Fibroblast of skin of abdomen (primary cell): ENCODE measurements around the gene HENMT1. TPM values are rescaled to one million over a fixed set of nuclear protein-coding genes. Genes with fewer than 3 reads are reported as not detected.
"Not testable (repeated sequence)": the region's sequence is repeated elsewhere in the genome, so short reads cannot be mapped to it uniquely, and the experiment has no call there.

ENCODE experiments used
- DNase-seq: peaks from one replicate; pipeline ENCODE4 v3.0.0-alpha.2; 2013
- polyA plus RNA-seq, 2 experiments: library from polyadenylated mRNA; unstranded; fragments of 120-200 nt; gene quantifications; one replicate each; pipeline ENCODE4 v1.2.1, GENCODE V29; 2013; ENCODE audit not compliant: insufficient read length in 2 of 2

Gene HENMT1
- polyA plus RNA-seq (2013, experiment 1 of 2; ENCODE audit: insufficient read length) = 3.7 TPM
- 3.9 TPM for polyA plus RNA-seq (2013, experiment 2 of 2; ENCODE audit: insufficient read length)

- DNase-seq = peak; percentile 74
Observed at GRCh38 chr1:108661030-108661609, at the start of gene HENMT1. TSS of gene HENMT1 (minus strand) at chr1:108661093. CDS start at chr1:108659884, 1,209 bp downstream.

GRCh38 chr1:108708691-108709660, 48.1 kb upstream of the HENMT1 start:
- DNase-seq = no peak

GRCh38 chr1:108706643-108707042, 45.8 kb upstream of the HENMT1 start:
- DNase-seq = no peak

GRCh38 chr1:108704496-108704895, 43.6 kb upstream of the HENMT1 start:
- peak; percentile 54 for DNase-seq

GRCh38 chr1:108703939-108704338, 43.0 kb upstream of the HENMT1 start:
- DNase-seq = no peak

GRCh38 chr1:108702109-108702508, 41.2 kb upstream of the HENMT1 start:
- not testable (repeated sequence) for DNase-seq

- DNase-seq = no peak
Observed at GRCh38 chr1:108701176-108701849, 40.4 kb upstream of the HENMT1 start.

- no peak for DNase-seq
Observed at GRCh38 chr1:108699375-108700332, 38.8 kb upstream of the HENMT1 start.

GRCh38 chr1:108695535-108695934, 34.6 kb upstream of the HENMT1 start:
- DNase-seq = no peak

- peak; percentile 66 for DNase-seq
Observed at GRCh38 chr1:108692724-108693655, 32.1 kb upstream of the HENMT1 start.

- peak; percentile 91 for DNase-seq
Observed at GRCh38 chr1:108691942-108692723, 31.2 kb upstream of the HENMT1 start, which contains the start of gene PRPF38B. TSS of gene PRPF38B (plus strand) at chr1:108692310. CDS start at chr1:108692592, 282 bp downstream.

GRCh38 chr1:108691128-108691941, 30.4 kb upstream of the HENMT1 start:
- no peak for DNase-seq

- peak; percentile 77 for DNase-seq
Observed at GRCh38 chr1:108686614-108687313, 25.9 kb upstream of the HENMT1 start.

- no peak for DNase-seq
Observed at GRCh38 chr1:108685529-108685928, 24.6 kb upstream of the HENMT1 start.

- DNase-seq = not testable (repeated sequence)
Observed at GRCh38 chr1:108681701-108682100, 20.8 kb upstream of the HENMT1 start.

GRCh38 chr1:108679586-108680213, 18.8 kb upstream of the HENMT1 start:
- DNase-seq = no peak

GRCh38 chr1:108678706-108679105, 17.8 kb upstream of the HENMT1 start:
- DNase-seq = no peak

GRCh38 chr1:108671143-108671542, 10.2 kb upstream of the HENMT1 start:
- DNase-seq = no peak
